GM12872 (cell line): Measurements from ENCODE around the gene RGS12.

Experiments used
- TF ChIP-seq, protein P1 (sequence below): IDR thresholded peaks from 3 replicates; pipeline ENCODE4 v1.5.1; 2011; ENCODE audit warnings: low read depth, mild to moderate bottlenecking, low read length, moderate library complexity; ENCODE audit not compliant: insufficient read depth

Gene RGS12

DNA sequence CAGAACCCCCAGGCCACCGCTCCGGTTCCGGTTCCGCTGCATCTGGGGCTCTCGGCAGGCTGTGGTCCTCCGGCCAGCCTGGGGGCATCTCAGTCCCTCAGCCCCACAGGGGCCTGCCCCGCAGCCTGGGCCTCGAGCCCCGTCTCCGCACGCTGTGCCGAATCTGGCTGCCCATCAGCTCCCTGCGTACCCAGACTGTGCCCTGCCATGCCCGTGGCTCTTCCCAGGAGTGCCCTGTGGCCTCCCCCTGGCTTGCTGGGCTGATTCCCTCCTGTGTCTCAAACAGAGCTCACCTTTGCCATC lies 44.7 kb upstream of the RGS12 start:
- TF ChIP-seq, protein P1, sequence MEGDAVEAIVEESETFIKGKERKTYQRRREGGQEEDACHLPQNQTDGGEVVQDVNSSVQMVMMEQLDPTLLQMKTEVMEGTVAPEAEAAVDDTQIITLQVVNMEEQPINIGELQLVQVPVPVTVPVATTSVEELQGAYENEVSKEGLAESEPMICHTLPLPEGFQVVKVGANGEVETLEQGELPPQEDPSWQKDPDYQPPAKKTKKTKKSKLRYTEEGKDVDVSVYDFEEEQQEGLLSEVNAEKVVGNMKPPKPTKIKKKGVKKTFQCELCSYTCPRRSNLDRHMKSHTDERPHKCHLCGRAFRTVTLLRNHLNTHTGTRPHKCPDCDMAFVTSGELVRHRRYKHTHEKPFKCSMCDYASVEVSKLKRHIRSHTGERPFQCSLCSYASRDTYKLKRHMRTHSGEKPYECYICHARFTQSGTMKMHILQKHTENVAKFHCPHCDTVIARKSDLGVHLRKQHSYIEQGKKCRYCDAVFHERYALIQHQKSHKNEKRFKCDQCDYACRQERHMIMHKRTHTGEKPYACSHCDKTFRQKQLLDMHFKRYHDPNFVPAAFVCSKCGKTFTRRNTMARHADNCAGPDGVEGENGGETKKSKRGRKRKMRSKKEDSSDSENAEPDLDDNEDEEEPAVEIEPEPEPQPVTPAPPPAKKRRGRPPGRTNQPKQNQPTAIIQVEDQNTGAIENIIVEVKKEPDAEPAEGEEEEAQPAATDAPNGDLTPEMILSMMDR: no peak

- TF ChIP-seq, protein P1: no peak
Measured at GRCh38 chr4:3248811-3249661, 43.8 kb upstream of the RGS12 start, which contains the start of gene MSANTD1. TSS of gene MSANTD1 (plus strand) at chr4:3249159. CDS start at chr4:3249223, 64 bp downstream.

- TF ChIP-seq, protein P1: no peak
Measured at GRCh38 chr4:3249711-3250437, 42.9 kb upstream of the RGS12 start.

DNA sequence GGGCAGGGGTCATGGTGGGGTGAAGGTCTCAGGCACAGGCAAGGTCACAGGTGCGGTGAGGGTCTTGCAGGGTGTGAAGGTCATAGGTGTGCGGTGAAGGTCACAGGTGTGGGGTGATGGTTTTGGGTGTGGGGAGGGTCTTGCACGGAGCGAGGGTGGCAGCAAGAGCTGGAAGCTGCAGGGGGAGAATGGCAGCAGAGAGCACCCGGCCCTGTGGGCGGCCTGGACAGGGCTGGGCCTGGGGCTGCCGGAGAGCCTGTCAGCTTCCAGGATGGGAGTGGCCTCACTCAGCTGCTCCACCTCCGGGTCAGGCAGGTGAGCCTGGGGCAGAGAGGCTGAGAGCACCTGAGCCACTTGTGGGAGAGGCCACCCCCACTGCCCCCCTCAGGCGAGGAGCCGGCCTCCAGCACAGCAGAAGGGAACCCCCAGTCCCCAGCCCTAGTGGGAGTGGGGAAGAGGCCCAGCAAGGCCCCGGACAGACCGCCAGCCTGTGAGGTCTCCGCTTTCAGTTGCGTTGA lies 42.3 kb upstream of the RGS12 start:
- TF ChIP-seq, protein P1: no peak

DNA sequence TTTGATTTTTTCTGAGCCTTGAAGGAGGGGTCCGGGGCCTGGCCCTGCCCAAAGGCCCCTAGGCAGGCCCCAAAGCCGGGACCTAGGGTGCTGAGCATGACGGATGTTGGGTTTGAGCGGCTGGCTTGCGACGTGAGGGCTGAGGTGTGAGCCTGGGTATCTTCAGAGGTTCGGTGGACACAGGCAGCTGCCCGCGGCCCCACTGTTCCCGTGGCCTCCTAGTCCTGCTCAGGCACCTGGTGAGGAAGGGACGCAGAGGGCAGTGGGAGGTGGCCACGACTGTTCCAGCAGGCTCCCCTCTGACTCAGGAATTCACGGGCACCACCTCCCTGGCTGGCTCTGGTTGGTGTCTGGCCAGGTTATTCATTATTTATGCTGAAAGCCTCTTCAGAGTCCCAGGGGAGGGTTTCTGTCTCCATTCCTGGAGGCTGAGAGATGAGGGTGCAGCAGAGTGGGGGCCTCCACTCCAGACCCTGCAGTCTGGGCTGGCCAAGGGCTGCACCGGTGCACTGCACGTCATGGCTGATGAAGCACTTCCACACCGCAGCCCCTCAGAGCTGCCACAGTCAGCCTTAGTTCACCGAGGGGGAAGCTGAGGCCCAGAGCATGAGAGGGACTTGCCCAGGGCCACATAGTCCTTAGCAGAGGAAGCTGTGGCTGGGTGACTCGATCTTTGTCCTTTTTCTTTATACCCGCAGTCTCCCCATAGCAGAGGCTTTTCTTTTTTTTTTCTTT lies 41.7 kb upstream of the RGS12 start:
- TF ChIP-seq, protein P1: no peak

DNA sequence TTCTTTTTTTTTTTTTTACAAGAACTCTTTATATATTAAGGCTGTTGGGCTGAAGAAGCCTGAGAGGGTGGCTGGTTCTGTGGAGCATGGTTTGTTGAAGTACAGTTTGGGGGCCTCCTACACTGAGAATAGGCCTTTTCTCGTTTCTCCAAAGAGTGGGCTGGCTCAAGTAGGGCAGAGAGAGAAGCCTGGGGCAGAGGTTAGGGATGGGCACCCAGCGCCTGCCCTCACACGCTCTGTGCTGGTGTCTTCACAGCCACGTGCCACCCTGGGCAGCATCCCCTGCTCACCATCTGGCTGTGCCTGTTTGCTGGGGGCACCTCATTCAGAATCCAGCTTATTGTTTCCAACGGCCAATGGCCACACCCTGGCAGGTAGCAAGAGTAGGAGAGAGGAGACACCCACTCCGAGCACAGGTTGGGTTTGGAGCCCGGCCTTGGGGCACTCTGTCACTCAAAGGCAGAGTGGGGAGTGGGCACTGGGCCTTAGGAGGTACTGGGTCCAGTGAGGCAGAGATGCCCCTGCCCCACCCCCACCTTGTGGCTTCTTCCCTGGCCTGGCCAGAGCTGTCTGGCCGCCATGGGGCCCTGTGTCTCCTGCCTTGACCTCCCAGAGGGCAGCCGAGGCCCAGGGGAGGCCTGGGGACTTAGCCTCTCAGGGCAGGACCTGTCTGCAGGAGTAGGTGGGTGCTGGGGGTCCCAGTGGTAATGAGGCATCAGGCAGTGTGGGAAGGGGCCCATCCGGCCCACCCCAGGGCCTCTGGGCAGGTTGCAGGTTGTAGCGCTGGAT lies 40.9 kb upstream of the RGS12 start:
- TF ChIP-seq, protein P1: no peak

DNA sequence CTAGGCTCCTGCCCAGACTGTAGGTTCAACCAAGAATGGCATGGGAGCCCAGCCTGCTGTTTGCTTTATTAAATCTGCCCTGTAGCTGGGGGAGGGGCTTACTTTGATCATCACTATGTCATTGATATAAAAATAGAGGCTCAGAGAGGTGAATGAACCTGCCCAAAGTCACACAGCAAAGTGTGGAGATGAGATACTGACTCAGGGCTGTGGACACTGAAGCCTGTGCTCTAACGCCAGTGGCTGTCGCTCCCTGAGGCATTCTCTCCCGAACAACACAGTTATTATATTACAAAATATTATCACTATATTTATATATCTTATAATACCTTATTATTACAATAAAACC lies 40.4 kb upstream of the RGS12 start:
- TF ChIP-seq, protein P1: no peak
